Endothelial cell of umbilical vein (primary cell): ENCODE results near the gene OSGEP. TPM values are rescaled to one million over a fixed set of nuclear protein-coding genes. Genes with fewer than 3 reads are reported as not detected.

Experiments
- BruUV-seq: library from RNA; stranded (reverse); fragments of 400-500 nt; replicated peaks from 2 replicates; lab custom pipeline; 2021; lab: Mats Ljungman, UMichigan
- CTCF ChIA-PET: fragments of 300-600, 350-600 bp; sonication (Branson Sonifier 250); formaldehyde crosslinking; loops from one replicate; lab custom pipeline; 2021; ENCODE audit warnings: antibody characterized with exemption, inconsistent platforms; lab: Charles Lee
- POLR2A ChIA-PET: fragments of 300-600, 350-600 bp; sonication (Branson Sonifier 250); formaldehyde crosslinking; loops from one replicate; lab custom pipeline; 2021; ENCODE audit warnings: antibody characterized with exemption, inconsistent platforms; lab: Charles Lee
- DNase-seq: peaks from one replicate; pipeline ENCODE4 v3.0.0-alpha.2; 2011; ENCODE audit warnings: low read depth, low spot score
- FAIRE-seq: peaks from 2 replicates; lab custom pipeline; 2011; peaks lifted over from hg19 to GRCh38; lab: Jason Lieb, UNC
- H2AFZ ChIP-seq: 2 replicates; pipeline ENCODE4 v1.6.0; 2012; ENCODE audit warnings: low read depth, low read length, control low read depth, inconsistent platforms
- H3K27ac ChIP-seq: 2 replicates; pipeline ENCODE4 v1.5.1; 2011; ENCODE audit warnings: low read depth, mild to moderate bottlenecking, control low read depth, low read length, moderate library complexity; ENCODE audit not compliant: insufficient read depth
- H3K27me3 ChIP-seq, 2 experiments: 2 replicates each; pipeline versions ENCODE4 v1.6.0 to v1.6.1; 2011; ENCODE audit warnings: low read length in 2 of 2, mixed read lengths in 1 of 2; ENCODE audit not compliant: control insufficient read depth in 2 of 2, insufficient read depth in 2 of 2
- H3K36me3 ChIP-seq, 2 experiments: 2 replicates in 1 of 2; 3 replicates in 1 of 2; pipeline ENCODE4 v1.5.1; 2011; ENCODE audit warnings: low read length in 2 of 2, mild to moderate bottlenecking in 1 of 2, moderate library complexity in 1 of 2; ENCODE audit not compliant: control insufficient read depth in 2 of 2, insufficient read depth in 2 of 2; ENCODE audit errors: extremely low read depth in 1 of 2
- H3K4me1 ChIP-seq: 3 replicates; pipeline ENCODE4 v1.5.1; 2011; ENCODE audit warnings: mild to moderate bottlenecking, low read length; ENCODE audit not compliant: control insufficient read depth, insufficient read depth; ENCODE audit errors: extremely low read depth
- H3K4me2 ChIP-seq: 2 replicates; pipeline ENCODE4 v1.6.1; 2011; ENCODE audit warnings: low read length, control low read depth, mixed read lengths; ENCODE audit not compliant: insufficient read depth
- H3K4me3 ChIP-seq, 3 experiments: fragments of 200-600 bp in 1 of 3; sonication (generic), shearing (Covaris generic) in 1 of 3; replicated peaks in 1 of 3; 2 replicates each; pipeline ENCODE4 v1.5.1; 2011 to 2016; ENCODE audit warnings: control low read depth in 3 of 3, low read length in 3 of 3, mild to moderate bottlenecking in 2 of 3, inconsistent platforms in 1 of 3, low read depth in 1 of 3, moderate library complexity in 1 of 3; ENCODE audit not compliant: insufficient read depth in 1 of 3
- H3K79me2 ChIP-seq: 2 replicates; pipeline ENCODE4 v1.6.0; 2012; ENCODE audit warnings: low read length, inconsistent platforms; ENCODE audit not compliant: control insufficient read depth, insufficient read depth
- H3K9ac ChIP-seq: replicated peaks from 2 replicates; pipeline ENCODE3; 2011; ENCODE audit warnings: low read length, control low read depth; ENCODE audit not compliant: insufficient read depth; ENCODE audit errors: extremely low read depth
- H3K9me1 ChIP-seq: replicated peaks from 3 replicates; pipeline ENCODE4 v1.6.0; 2011; ENCODE audit warnings: mild to moderate bottlenecking, low read length; ENCODE audit not compliant: control insufficient read depth, insufficient read depth; ENCODE audit errors: extremely low read depth
- H3K9me3 ChIP-seq: replicated peaks from 2 replicates; pipeline ENCODE4 v1.5.1; 2012; ENCODE audit warnings: low read length, inconsistent platforms; ENCODE audit not compliant: control insufficient read depth, insufficient read depth
- H4K20me1 ChIP-seq: replicated peaks from 2 replicates; pipeline ENCODE3; 2011; ENCODE audit warnings: mild to moderate bottlenecking, low read length; ENCODE audit not compliant: control insufficient read depth, insufficient read depth; ENCODE audit errors: extremely low read depth
- EZH2 ChIP-seq: IDR thresholded peaks from 2 replicates; pipeline ENCODE4 v1.6.1; 2012; ENCODE audit warnings: borderline replicate concordance, low read depth, mild to moderate bottlenecking, moderate library complexity, low read length, inconsistent platforms; ENCODE audit not compliant: severe bottlenecking
- FOS ChIP-seq: IDR thresholded peaks from 2 replicates; pipeline ENCODE4 v1.6.1; 2011; ENCODE audit warnings: mild to moderate bottlenecking, low read length, moderate library complexity, borderline replicate concordance; ENCODE audit not compliant: insufficient read depth
- GATA2 ChIP-seq: IDR thresholded peaks from 2 replicates; pipeline ENCODE4 v1.7.0; 2011; ENCODE audit warnings: low read depth, mild to moderate bottlenecking, moderate library complexity, mixed read lengths, low read length; ENCODE audit not compliant: insufficient read length, insufficient read depth
- MYC ChIP-seq: IDR thresholded peaks from one replicate; pipeline ENCODE4 v1.6.1; 2011; ENCODE audit warnings: mild to moderate bottlenecking, low read depth, low read length
- POLR2A ChIP-seq: IDR thresholded peaks from 2 replicates; pipeline ENCODE4 v1.6.1; 2012; ENCODE audit warnings: low read depth, mild to moderate bottlenecking, control low read depth, low read length
- POLR2AphosphoS5 ChIP-seq: IDR thresholded peaks from 2 replicates; pipeline ENCODE4 v1.6.1; 2012; ENCODE audit warnings: low read depth, mild to moderate bottlenecking, control low read depth, low read length, moderate library complexity; ENCODE audit not compliant: insufficient read depth
- dilution Hi-C: fragments of 300-500 bp; cut with MboI; formaldehyde crosslinking; loops from one replicate; pipeline ENCODE4 v1.15.0; 2019; ENCODE audit warnings: low sequenced_read_pairs; ENCODE audit not compliant: extremely low pct_ligation_motif_present
- intact Hi-C: fragments of 100-400 bp; cut with micrococcal nuclease; formaldehyde crosslinking; loops from one replicate; pipeline ENCODE4 v1.10.0; 2022
- polyA plus RNA-seq, 4 experiments: library from polyadenylated mRNA; depleted of rRNA in 3 of 4; stranded (reverse) in 3 of 4; unstranded in 1 of 4; fragments of >200 nt; gene quantifications; 2 replicates each; pipeline versions ENCODE4 v1.2.1 to v1.2.3, GENCODE V29; 2011 to 2012; ENCODE audit warnings: missing spikeins in 1 of 4
- total RNA-seq: library from RNA; stranded (reverse); gene quantifications from 2 replicates; pipeline ENCODE4 v1.2.3, GENCODE V29; 2021
- TF ChIP-seq, protein P1 (sequence below): IDR thresholded peaks from 2 replicates; pipeline ENCODE4 v1.6.1; 2011; ENCODE audit not compliant: insufficient read depth, insufficient read length
- TF ChIP-seq, protein P2 (sequence below), 2 donors: IDR thresholded peaks; 1 replicate in 1 of 2; 2 replicates in 1 of 2; pipeline ENCODE4 v1.5.1; 2011; ENCODE audit warnings: low read length in 2 of 2, mild to moderate bottlenecking in 2 of 2, moderate library complexity in 2 of 2, control low read depth in 1 of 2, inconsistent platforms in 1 of 2, low read depth in 1 of 2; ENCODE audit not compliant: insufficient read depth in 1 of 2; ENCODE audit errors: extremely low read depth in 1 of 2

The OSGEP gene
- total and polyA plus RNA-seq, 2 donors (not counting 3 experiments of a cell fraction or from before 2014, with no cell fraction given) = 41.8 to 100 TPM

DNA sequence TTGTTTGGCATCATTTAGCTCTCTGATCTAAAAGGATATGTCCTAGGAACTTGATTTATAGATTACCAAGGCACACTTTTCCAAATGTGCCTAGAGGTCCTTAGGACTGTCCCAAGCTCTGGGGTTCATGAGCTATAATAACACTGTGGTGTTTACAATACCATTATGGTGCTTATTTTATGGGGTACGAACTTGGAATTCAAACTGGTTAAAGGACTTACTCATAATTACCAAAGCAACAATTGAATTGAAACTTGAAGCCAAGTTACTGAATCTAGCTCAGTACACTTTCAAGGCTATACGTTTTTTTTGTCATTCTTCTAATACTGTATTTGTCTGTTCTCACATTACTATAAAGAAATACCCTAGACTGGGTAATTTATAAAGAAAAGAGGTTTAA lies 31.7 kb downstream of the OSGEP start:
- no peaks in the 10 kb centered on the region for H4K20me1 ChIP-seq
- dilution Hi-C loops = no loop called here
- ChIA-PET CTCF (interaction anchor here (3.3 kb wide), 1 partner anchor 8 kb away, joined by 30 read pairs; the partner anchor contains the start of gene TEP1), POLR2A (interaction anchor here (0.6 to 1.5 kb wide), 2 partner anchors 27 to 32 kb away, joined by 3 to 4 read pairs; partner anchors contain the start of gene APEX1)
- BruUV-seq = no TSS peak
- TF ChIP-seq, protein P1, sequence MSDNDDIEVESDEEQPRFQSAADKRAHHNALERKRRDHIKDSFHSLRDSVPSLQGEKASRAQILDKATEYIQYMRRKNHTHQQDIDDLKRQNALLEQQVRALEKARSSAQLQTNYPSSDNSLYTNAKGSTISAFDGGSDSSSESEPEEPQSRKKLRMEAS = no peak
- TF ChIP-seq EZH2 = no peak
- H3K9ac ChIP-seq = no peak overlapping the region
- no peaks in the 10 kb centered on the region for H3K9me1 ChIP-seq
- H3K4me3 ChIP-seq = no peak overlapping the region
- H3K9me3 ChIP-seq = no peaks in the 10 kb centered on the region
- no peaks in the 10 kb centered on the region for H3K79me2 ChIP-seq
- DNase-seq (no peak), FAIRE-seq (no peak)
- no peak overlapping the region for H3K27ac ChIP-seq
- H3K4me2 ChIP-seq = no peak overlapping the region
- no peaks in the 10 kb centered on the region for H3K36me3 ChIP-seq
- H3K27me3 ChIP-seq = no peaks in the 10 kb centered on the region
- intact Hi-C loops = no loop called here
- no peak overlapping the region for H2AFZ ChIP-seq
- peaks cover 9% of the 10 kb centered on the region for H3K4me1 ChIP-seq

DNA sequence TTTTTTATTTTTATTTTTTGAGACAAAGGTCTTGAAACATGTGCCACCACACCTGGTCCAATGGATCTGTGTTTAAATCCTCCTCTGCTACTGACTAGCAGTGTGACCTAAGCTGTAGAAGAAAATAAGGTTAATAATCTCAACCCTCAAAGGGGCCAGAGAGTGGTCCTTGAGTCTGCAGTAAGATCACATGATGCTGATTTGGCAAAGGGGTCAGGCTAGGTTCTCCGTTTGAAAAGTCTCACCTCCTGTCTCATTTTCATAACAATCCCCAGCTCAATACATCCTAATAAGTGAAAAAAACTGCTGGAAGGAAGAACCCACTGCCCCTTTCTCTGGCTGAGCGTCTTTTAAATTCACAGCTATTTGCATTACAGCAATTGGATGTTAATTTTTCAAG lies 33.3 kb downstream of the OSGEP start:
- Histone ChIP-seq H3K79me2 (no peaks in the 10 kb centered on the region), H3K27me3 (no peaks in the 10 kb centered on the region), H3K4me2 (no peak overlapping the region), H4K20me1 (no peaks in the 10 kb centered on the region), H3K9me3 (no peaks in the 10 kb centered on the region), H3K9me1 (no peaks in the 10 kb centered on the region), H3K4me1 (no peaks in the 10 kb centered on the region), H3K27ac (no peak overlapping the region), H3K36me3 (no peaks in the 10 kb centered on the region), H2AFZ (no peak overlapping the region), H3K9ac (no peak overlapping the region), H3K4me3 (no peak overlapping the region)
- FAIRE-seq (no peak), DNase-seq (no peak)
- dilution Hi-C loops (no loop called here), intact Hi-C loops (no loop called here)
- TF ChIP-seq EZH2 (no peak), POLR2A (no peak), GATA2 (no peak), MYC (no peak), POLR2AphosphoS5 (no peak), FOS (no peak)
- TF ChIP-seq, protein P1 = no peak
- TF ChIP-seq, protein P2, sequence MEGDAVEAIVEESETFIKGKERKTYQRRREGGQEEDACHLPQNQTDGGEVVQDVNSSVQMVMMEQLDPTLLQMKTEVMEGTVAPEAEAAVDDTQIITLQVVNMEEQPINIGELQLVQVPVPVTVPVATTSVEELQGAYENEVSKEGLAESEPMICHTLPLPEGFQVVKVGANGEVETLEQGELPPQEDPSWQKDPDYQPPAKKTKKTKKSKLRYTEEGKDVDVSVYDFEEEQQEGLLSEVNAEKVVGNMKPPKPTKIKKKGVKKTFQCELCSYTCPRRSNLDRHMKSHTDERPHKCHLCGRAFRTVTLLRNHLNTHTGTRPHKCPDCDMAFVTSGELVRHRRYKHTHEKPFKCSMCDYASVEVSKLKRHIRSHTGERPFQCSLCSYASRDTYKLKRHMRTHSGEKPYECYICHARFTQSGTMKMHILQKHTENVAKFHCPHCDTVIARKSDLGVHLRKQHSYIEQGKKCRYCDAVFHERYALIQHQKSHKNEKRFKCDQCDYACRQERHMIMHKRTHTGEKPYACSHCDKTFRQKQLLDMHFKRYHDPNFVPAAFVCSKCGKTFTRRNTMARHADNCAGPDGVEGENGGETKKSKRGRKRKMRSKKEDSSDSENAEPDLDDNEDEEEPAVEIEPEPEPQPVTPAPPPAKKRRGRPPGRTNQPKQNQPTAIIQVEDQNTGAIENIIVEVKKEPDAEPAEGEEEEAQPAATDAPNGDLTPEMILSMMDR (IDR thresholded peaks at IDR 0.05; ENCODE audit: extremely low read depth in 1 of 2, insufficient read depth in 1 of 2, low read depth in 1 of 2, low read length in 2 of 2) = no peak
- POLR2A ChIA-PET = no interaction called here
- CTCF ChIA-PET = interaction anchor here (1.2 kb wide), 1 partner anchor 24 kb away, joined by 3 read pairs; no protein-coding TSS in a partner anchor
- no TSS peak for BruUV-seq
